ENCODE data around the gene APOA5.

APOA5 gene

GRCh38 chr11:116797816-116798215 is 6.1 kb upstream of the APOA5 start:
- DNase-seq (ENCODE audit: low spot score), result no peak

GRCh38 chr11:116796548-116796947 is 4.9 kb upstream of the APOA5 start:
- no peak for DNase-seq (ENCODE audit: low spot score)

GRCh38 chr11:116794851-116795250 is 3.2 kb upstream of the APOA5 start:
- no peak for DNase-seq (ENCODE audit: low spot score)

DNA sequence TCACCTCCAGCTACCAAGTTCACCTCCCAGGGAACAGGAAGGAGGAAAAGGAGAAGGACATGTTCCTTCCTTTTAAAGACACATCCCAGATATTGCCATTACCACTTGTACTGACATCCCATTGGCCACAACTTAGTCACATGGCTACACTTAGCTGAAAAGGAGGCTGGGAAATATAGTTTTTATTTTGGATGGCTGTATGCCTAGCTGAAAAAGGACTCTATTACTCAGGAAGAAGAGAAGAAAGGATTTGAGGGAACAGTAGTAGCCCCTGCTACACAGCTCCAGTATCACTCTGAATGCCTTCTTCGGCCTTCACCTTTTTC is 2.1 kb upstream of the APOA5 start:
- no peak for DNase-seq (ENCODE audit: low spot score)

GRCh38 chr11:116792869-116793771 is 1.4 kb upstream of the APOA5 start:
- DNase-seq (ENCODE audit: low spot score), result peak; percentile 65

GRCh38 chr11:116792144-116792868 is 627 bp upstream of the APOA5 start:
- no peak for DNase-seq (ENCODE audit: low spot score)

GRCh38 chr11:116791002-116791812 is 472 bp downstream of the APOA5 start:
- peak; percentile 90 for DNase-seq (ENCODE audit: low spot score)

DNA sequence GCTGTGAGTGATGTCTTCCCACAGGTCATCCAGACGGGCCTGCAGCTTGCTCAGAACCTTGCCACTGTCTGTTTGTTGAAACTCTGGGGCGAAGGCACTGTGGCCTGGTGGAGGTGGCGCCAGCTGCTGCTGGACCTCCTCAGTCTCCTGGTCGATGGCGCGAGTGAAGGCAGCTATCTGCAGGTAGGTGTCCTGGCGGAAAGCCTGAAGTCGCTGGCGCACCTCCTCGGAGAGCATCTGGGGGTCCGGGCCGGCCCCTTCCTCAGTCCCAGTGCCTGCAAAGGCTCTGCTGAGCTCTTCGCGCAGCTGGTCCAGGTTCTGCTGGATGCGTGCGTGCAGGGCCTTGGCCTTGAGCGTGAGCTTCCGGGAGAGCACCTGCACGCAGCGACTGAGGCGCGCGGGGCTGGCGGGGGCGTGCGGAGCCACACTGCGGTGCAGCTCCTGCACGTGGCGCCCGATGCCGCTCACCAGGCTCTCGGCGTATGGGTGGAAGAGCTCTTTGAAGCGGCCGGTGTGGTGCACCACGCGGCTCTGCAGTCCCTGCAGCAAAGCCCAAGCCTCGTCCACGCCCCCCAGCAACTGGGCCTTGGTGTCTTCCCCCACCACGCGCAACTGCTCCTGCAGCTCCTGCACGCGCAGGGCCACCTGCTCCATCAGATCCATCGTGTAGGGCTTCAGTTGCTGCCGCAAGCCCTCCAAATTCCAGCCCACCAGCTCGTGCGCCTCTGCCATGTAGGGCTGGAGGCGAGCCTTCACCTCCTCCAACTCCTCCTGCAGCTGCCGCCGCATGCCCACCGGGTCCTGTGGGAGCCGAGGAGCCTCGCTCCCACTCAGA is 1.3 kb downstream of the APOA5 start:
- no peak for DNase-seq (ENCODE audit: low spot score)

GRCh38 chr11:116788975-116789374 is 2.7 kb downstream of the APOA5 start:
- no peak for DNase-seq (ENCODE audit: low spot score)

DNA sequence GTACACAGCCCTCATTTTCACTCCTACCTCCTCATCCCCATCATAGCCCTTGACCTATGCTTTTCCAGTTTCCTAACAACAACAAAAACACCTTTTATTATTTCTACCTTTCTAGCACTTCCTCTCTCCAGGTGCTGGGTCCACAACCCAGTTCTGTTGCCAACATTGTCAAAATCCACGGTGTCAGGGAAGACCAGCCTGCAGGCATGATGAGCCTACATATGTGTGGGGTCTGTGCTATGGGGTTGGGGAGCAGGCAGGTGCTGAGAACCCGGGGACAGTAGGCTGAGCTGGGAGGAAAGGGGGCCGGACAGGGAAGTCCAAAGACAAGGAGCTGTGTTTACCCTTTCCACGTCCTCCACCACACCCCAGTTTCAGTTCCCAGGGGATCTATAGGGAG is 3.1 kb downstream of the APOA5 start:
- no peak for DNase-seq (ENCODE audit: low spot score)

GRCh38 chr11:116787786-116788486 is 3.7 kb downstream of the APOA5 start, which contains the start of gene ZPR1:
Gene ZPR1 (minus strand): TSS chr11:116788023. CDS start chr11:116787990, 33 bp downstream.
- DNase-seq (ENCODE audit: low spot score), result peak; percentile 93

DNA sequence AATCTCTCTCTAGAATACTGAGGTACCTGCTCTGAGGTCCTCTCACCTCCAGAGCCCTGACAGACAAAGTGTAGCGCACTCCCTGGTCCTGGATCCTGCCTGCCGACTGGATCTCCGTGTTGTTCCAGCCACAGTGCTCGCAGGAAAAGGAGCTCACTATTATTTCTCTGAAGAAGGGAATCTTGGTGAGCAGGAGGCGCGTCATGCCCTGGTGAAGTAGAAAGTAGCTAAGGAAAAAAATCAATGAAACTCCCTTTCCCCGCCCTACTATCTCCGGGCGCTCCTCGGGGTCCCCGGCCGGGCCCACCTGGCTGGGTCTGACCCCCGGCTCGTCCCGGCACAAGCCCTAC is 4.3 kb downstream of the APOA5 start:
- DNase-seq (ENCODE audit: low spot score), result no peak

GRCh38 chr11:116786966-116787365 is 4.7 kb downstream of the APOA5 start:
- DNase-seq (ENCODE audit: low spot score), result no peak

DNA sequence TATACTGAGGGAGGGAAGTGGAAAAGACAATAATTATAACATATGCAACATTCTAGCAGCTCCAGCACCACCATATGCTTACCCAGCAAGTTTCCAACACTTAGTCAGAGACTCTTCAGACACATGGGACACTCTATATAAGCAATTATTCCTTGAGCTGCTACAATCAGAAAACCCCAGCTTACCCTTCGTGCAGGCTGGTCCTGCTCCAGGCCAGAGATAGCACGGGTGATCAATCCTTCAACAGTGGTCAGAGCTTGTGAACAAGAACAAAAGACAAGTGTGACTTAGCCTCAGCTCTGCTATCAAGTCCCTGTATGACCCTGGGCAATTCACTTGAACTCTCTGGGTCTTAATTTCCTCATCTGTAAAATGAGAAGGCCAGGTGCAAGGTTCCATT is 5.4 kb downstream of the APOA5 start:
- DNase-seq (ENCODE audit: low spot score), result no peak

DNA sequence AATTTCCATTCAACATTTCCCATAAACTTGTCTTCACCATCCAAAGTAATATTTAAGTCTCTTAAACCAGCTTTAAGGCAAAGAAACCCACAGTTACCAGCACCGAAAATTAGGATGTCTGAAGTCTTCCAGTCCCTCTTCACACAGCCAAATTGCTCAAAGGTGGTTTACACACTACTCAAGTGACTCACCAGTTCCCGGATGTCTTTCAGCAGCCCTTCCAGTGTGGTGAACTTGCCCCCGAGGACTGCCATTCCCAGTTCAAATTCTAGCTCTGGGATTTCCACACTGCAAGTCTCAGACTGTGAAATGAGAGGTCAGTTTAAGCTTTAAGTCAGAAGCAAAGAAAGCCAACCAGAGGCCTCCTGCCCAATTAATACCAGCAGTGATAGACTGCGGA is 9.0 kb downstream of the APOA5 start:
- no peak for DNase-seq (ENCODE audit: low spot score)

DNA sequence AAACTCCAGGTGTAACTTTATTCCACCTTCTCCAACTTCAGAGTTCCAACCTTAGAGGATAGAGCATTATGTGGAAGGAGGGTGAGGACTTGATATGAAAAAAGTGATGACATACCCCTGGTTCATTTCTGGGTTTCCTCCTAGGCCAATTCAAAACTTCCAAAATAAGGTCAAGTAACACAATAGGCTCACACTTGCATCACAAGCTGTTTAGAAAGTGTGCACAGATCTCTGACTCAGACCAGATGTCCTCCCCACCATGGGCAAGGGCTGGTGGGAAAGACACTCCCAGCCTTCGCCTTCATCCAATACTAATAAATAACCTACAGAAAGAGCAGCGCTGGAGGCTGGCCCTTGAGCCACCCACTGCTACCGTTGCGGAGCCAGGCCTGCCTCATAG is 13.1 kb downstream of the APOA5 start:
- no peak for DNase-seq (ENCODE audit: low spot score)

- DNase-seq (ENCODE audit: low spot score), result no peak
These were observed 14.6 kb downstream of the APOA5 start for GRCh38 chr11:116777056-116777455.

DNA sequence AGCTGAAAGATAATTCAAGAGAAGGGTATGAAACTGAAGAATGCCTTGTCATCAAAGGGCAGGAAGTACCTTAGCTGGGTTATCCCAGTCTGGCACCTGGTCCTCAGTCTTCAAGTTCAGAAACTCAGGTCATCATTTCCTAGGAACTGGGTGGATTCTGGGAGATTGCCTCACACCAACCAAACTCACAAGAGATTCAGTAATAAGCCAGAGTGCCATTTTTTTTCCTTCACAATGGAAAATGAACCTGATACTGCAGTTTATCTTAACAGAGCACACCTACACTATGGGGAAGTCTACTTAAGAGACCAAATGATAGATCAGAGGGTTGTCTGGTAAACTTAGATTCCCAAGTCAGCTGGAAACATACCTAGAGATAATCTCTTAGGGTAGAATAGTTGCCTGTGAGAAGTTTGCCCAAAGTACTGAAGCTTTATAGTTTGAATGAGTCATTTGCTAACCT is 15.1 kb downstream of the APOA5 start:
- no peak for DNase-seq (ENCODE audit: low spot score)

- DNase-seq (ENCODE audit: low spot score), result no peak
These were observed 15.7 kb downstream of the APOA5 start for GRCh38 chr11:116775975-116776374.

GRCh38 chr11:116774661-116775060 is 17.0 kb downstream of the APOA5 start:
- DNase-seq (ENCODE audit: low spot score), result no peak
